Osteoblast (primary cell): ENCODE results near the gene ANO4. TPM values are rescaled to one million over a fixed set of nuclear protein-coding genes. Genes with fewer than 3 reads are reported as not detected.
A peak's percentile ranks its signal among the peaks of the same experiment; 100 is the strongest.
"Not testable (repeated sequence)": the region's sequence is repeated elsewhere in the genome, so short reads cannot be mapped to it uniquely, and the experiment has no call there.

Source experiments
- DNase-seq: peaks from one replicate; pipeline ENCODE4 v3.0.0; 2011; ENCODE audit warnings: low spot score, mixed read lengths; ENCODE audit not compliant: insufficient read length; ENCODE audit errors: missing footprints
- H2AFZ ChIP-seq: 2 replicates; pipeline ENCODE4 v1.6.0; 2011; ENCODE audit warnings: mild to moderate bottlenecking, low read length
- H3K27ac ChIP-seq: 2 replicates; pipeline ENCODE4 v1.5.1; 2011; ENCODE audit warnings: mild to moderate bottlenecking, low read depth, low read length, moderate library complexity
- H3K27me3 ChIP-seq: 2 replicates; pipeline ENCODE4 v1.6.0; 2012; ENCODE audit warnings: mild to moderate bottlenecking, control low read depth, inconsistent platforms, low read length, moderate library complexity; ENCODE audit not compliant: insufficient read depth
- H3K36me3 ChIP-seq: 2 replicates; pipeline ENCODE4 v1.5.1; 2011; ENCODE audit warnings: mild to moderate bottlenecking, low read length, control low read depth, moderate library complexity; ENCODE audit not compliant: insufficient read depth
- H3K4me1 ChIP-seq: 2 replicates; pipeline ENCODE4 v1.5.1; 2011; ENCODE audit warnings: mild to moderate bottlenecking, low read length, control low read depth, moderate library complexity; ENCODE audit not compliant: insufficient read depth
- H3K4me2 ChIP-seq: 2 replicates; pipeline ENCODE4 v1.6.0; 2011; ENCODE audit warnings: mild to moderate bottlenecking, low read length; ENCODE audit not compliant: insufficient read depth
- H3K4me3 ChIP-seq: fragments of 200-600 bp; sonication (generic); 3 replicates; pipeline ENCODE4 v1.5.1; 2012; ENCODE audit warnings: mild to moderate bottlenecking, low read length, inconsistent platforms; ENCODE audit not compliant: insufficient read depth
- H3K79me2 ChIP-seq: 2 replicates; pipeline ENCODE4 v1.6.0; 2012; ENCODE audit warnings: mild to moderate bottlenecking, low read length, control low read depth, inconsistent platforms; ENCODE audit not compliant: insufficient read depth
- H3K9me3 ChIP-seq: 2 replicates; pipeline ENCODE4 v1.5.1; 2011; ENCODE audit warnings: low read depth, low read length, control low read depth
- H4K20me1 ChIP-seq: 2 replicates; pipeline ENCODE4 v1.6.0; 2012; ENCODE audit warnings: mild to moderate bottlenecking, low read length, control low read depth; ENCODE audit not compliant: insufficient read depth
- total RNA-seq: library from RNA; depleted of rRNA; stranded (reverse); fragments of >200 nt; gene quantifications from 2 replicates; pipeline ENCODE4 v1.2.3, GENCODE V29; 2012
- TF ChIP-seq, protein P1 (sequence below): IDR thresholded peaks from 2 replicates; pipeline ENCODE4 v1.5.1; 2011; ENCODE audit warnings: mild to moderate bottlenecking, low read depth, low read length, moderate library complexity; ENCODE audit errors: extremely low read depth

ANO4 gene
- total RNA-seq, 1 donor = not detected

DNA sequence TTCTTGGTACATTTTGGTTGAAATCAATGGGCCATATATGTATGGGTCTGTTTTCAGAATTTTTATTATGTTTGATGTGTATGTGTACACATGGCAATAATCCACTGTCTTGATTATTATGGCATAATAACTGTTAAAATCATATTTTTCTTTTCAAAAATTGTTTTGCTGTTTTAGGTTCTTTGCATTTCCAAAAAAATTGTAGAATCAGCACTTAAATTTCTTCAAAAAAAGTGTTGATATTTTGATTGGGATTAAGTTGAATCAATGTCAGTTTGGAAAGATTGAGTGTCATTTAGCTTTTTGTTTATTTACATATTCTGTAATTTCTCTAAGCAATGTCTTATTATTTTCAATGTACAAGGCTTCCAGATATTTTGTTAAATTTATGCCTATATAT is 261.4 kb downstream of the ANO4 start:
- TF ChIP-seq, protein P1, sequence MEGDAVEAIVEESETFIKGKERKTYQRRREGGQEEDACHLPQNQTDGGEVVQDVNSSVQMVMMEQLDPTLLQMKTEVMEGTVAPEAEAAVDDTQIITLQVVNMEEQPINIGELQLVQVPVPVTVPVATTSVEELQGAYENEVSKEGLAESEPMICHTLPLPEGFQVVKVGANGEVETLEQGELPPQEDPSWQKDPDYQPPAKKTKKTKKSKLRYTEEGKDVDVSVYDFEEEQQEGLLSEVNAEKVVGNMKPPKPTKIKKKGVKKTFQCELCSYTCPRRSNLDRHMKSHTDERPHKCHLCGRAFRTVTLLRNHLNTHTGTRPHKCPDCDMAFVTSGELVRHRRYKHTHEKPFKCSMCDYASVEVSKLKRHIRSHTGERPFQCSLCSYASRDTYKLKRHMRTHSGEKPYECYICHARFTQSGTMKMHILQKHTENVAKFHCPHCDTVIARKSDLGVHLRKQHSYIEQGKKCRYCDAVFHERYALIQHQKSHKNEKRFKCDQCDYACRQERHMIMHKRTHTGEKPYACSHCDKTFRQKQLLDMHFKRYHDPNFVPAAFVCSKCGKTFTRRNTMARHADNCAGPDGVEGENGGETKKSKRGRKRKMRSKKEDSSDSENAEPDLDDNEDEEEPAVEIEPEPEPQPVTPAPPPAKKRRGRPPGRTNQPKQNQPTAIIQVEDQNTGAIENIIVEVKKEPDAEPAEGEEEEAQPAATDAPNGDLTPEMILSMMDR = no peak
- H4K20me1 ChIP-seq = no peaks in the 10 kb centered on the region

DNA sequence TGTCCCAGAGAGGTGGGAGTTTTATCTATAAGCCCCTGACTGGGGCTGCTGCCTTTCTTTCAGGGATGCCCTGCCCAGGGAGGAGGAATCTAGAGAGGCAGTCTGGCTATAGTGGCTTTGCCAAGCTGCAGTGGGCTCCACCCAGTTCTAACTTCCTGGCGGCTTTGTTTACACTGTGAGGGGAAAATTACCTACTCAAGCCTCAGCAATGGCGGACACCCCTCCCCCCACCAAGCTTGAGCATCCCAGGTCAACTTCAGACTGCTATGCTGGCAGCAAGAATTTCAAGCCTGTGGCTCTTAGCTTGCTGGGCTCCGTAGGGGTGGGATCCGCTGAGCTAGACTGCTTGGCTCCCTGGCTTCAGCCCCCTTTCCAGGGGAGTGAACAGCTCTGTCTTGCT is 267.9 kb downstream of the ANO4 start:
- not testable (repeated sequence) for H3K27me3 ChIP-seq, H3K4me2 ChIP-seq, H3K27ac ChIP-seq, H2AFZ ChIP-seq, H3K4me3 ChIP-seq, DNase-seq, H3K79me2 ChIP-seq, H3K4me1 ChIP-seq, H3K36me3 ChIP-seq, H4K20me1 ChIP-seq, H3K9me3 ChIP-seq

More for the DNA sequence above, 261.4 kb downstream of the ANO4 start:
- Histone ChIP-seq H3K4me3 (no peak overlapping the region), H3K4me2 (no peak overlapping the region), H3K4me1 (peaks cover 19% of the 10 kb centered on the region), H3K27me3 (no peaks in the 10 kb centered on the region), H3K36me3 (no peaks in the 10 kb centered on the region), H2AFZ (no peak overlapping the region), H3K79me2 (no peaks in the 10 kb centered on the region), H3K9me3 (no peaks in the 10 kb centered on the region), H3K27ac (no peak overlapping the region)
- no peak for DNase-seq

DNA sequence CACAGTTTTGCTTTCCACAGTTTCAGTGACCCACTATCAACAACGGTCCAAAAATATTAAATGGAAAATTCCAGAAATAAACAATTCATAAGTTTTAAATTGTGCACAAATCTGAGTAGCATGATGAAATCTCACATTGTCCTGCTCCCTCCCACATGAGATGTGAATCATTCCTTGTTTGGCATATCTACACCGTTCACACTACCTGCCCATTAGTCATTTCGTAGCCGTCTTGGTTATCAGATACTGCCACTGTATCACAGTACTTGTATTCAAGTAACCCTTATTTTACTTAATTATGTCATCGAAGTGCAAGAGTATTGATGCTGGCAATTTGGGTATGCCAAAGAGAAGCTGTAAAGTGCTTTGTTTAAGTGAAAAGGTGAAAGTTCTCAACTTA is 270.1 kb downstream of the ANO4 start:
- no peaks in the 10 kb centered on the region for H3K36me3 ChIP-seq
- no peak overlapping the region for H3K4me2 ChIP-seq
- no peaks in the 10 kb centered on the region for H4K20me1 ChIP-seq
- DNase-seq = peak; percentile 19
- no peak overlapping the region for H3K27ac ChIP-seq
- TF ChIP-seq, protein P1 = no peak
- no peaks in the 10 kb centered on the region for H3K4me1 ChIP-seq
- H3K9me3 ChIP-seq = no peaks in the 10 kb centered on the region
- no peak overlapping the region for H2AFZ ChIP-seq
- no peaks in the 10 kb centered on the region for H3K27me3 ChIP-seq
- no peak overlapping the region for H3K4me3 ChIP-seq
- no peaks in the 10 kb centered on the region for H3K79me2 ChIP-seq

DNA sequence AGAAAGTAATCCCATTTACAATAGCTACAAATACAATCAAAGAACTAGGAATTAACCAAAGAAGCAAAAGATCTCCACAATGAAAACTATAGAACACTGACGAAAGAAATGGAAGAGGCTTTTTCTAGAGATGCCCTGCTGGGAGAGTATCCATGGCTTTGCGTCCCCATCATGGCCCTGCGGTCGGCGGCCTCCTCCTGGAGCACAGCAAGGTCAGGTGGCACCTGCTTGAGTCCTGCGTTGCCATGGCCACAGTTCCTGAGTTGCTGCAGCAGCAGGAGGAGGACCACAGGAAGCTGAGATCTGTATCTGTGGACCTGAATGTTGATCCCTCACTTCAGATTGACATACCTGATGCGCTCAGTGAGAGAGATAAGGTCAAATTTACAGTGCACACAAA is 271.9 kb downstream of the ANO4 start:
- Histone ChIP-seq H3K4me3 (no peak overlapping the region), H3K36me3 (no peaks in the 10 kb centered on the region), H3K27ac (no peak overlapping the region), H3K9me3 (no peaks in the 10 kb centered on the region), H3K4me1 (no peaks in the 10 kb centered on the region), H3K4me2 (no peak overlapping the region), H2AFZ (no peak overlapping the region), H4K20me1 (no peaks in the 10 kb centered on the region), H3K27me3 (no peaks in the 10 kb centered on the region), H3K79me2 (no peaks in the 10 kb centered on the region)
- TF ChIP-seq, protein P1 = no peak
- DNase-seq = no peak
